HepG2 (cell line): ENCODE results near the gene STX4. TPM values are rescaled to one million over a fixed set of nuclear protein-coding genes. Genes with fewer than 3 reads are reported as not detected.

Experiments
- CBX1 ChIP-seq: IDR thresholded peaks from one replicate; pipeline ENCODE4 v1.6.1; 2016; ENCODE audit warnings: antibody characterized with exemption, low read depth
- DNMT3B ChIP-seq: conservative IDR thresholded peaks from 2 replicates; pipeline ENCODE4 v1.6.1; 2016; ENCODE audit warnings: missing biosample characterization, control low read depth
- GATAD1 ChIP-seq: IDR thresholded peaks from 2 replicates; pipeline ENCODE4 v1.6.1; 2016; ENCODE audit warnings: missing genetic modification reagents, missing compliant biosample characterization
- LCORL ChIP-seq, 2 experiments: fragments of 450-650 bp in 1 of 2; sonication (generic) in 1 of 2; formaldehyde crosslinking in 1 of 2; IDR thresholded peaks; 2 replicates each; pipeline versions ENCODE4 v1.5.0 to v1.6.1; 2017 to 2020; ENCODE audit warnings: antibody characterized with exemption in 1 of 2, missing genetic modification reagents in 1 of 2
- MAFG ChIP-seq: sonication (generic); formaldehyde crosslinking; IDR thresholded peaks from 2 replicates; pipeline ENCODE4 v1.5.1; 2020; ENCODE audit warnings: mild to moderate bottlenecking, missing genetic modification reagents
- MTF2 ChIP-seq: sonication (generic); formaldehyde crosslinking; IDR thresholded peaks from 2 replicates; pipeline ENCODE4 v1.5.0; 2020; ENCODE audit warnings: missing genetic modification reagents, borderline replicate concordance
- PHF20 ChIP-seq: sonication (generic); formaldehyde crosslinking; IDR thresholded peaks from 2 replicates; pipeline ENCODE4 v1.5.0; 2020; ENCODE audit warnings: mild to moderate bottlenecking, missing genetic modification reagents
- POGZ ChIP-seq: sonication (generic); formaldehyde crosslinking; IDR thresholded peaks from 2 replicates; pipeline ENCODE4 v1.4.0; 2020; ENCODE audit warnings: mild to moderate bottlenecking, missing genetic modification reagents
- RBFOX2 ChIP-seq: fragments of 200-400 bp; formaldehyde crosslinking; IDR thresholded peaks from 2 replicates; pipeline ENCODE4 v1.6.1; 2017; ENCODE audit warnings: low read depth, mild to moderate bottlenecking, low read length
- SIN3B ChIP-seq: fragments of 150-350 bp; IDR thresholded peaks from 2 replicates; pipeline ENCODE4 v1.6.1; 2014; ENCODE audit warnings: low read length
- SNRNP70 ChIP-seq: fragments of 200-400 bp; formaldehyde crosslinking; IDR thresholded peaks from 2 replicates; pipeline ENCODE4 v1.6.1; 2017; ENCODE audit warnings: mild to moderate bottlenecking, low read depth, low read length, moderate library complexity
- SOX6 ChIP-seq, 2 experiments: fragments of 450-650 bp in 1 of 2; sonication (generic) in 1 of 2; formaldehyde crosslinking in 1 of 2; IDR thresholded peaks; 2 replicates each; pipeline versions ENCODE4 v1.4.0 to v1.6.1; 2017 to 2020; ENCODE audit warnings: antibody characterized with exemption in 1 of 2, mild to moderate bottlenecking in 1 of 2, missing genetic modification reagents in 1 of 2
- TARDBP ChIP-seq: sonication (generic); formaldehyde crosslinking; IDR thresholded peaks from 2 replicates; pipeline ENCODE4 v1.8.0; 2022; ENCODE audit warnings: mild to moderate bottlenecking, missing genetic modification reagents
- TBX2 ChIP-seq: sonication (generic); formaldehyde crosslinking; IDR thresholded peaks from 2 replicates; pipeline ENCODE4 v1.5.0; 2020; ENCODE audit warnings: missing genetic modification reagents, mild to moderate bottlenecking, borderline replicate concordance
- ZFP82 ChIP-seq: sonication (generic); formaldehyde crosslinking; IDR thresholded peaks from 2 replicates; pipeline ENCODE4 v1.5.1; 2020; ENCODE audit warnings: mild to moderate bottlenecking, missing genetic modification reagents, borderline replicate concordance
- ZKSCAN1 ChIP-seq: fragments of 150-350 bp; IDR thresholded peaks from 2 replicates; pipeline ENCODE4 v1.6.1; 2014; ENCODE audit warnings: low read length
- ZNF234 ChIP-seq: sonication (generic); formaldehyde crosslinking; conservative IDR thresholded peaks from 2 replicates; pipeline ENCODE4 v1.5.1; 2020; ENCODE audit warnings: mild to moderate bottlenecking, missing genetic modification reagents
- ZNF75D ChIP-seq: sonication (generic); formaldehyde crosslinking; IDR thresholded peaks from 2 replicates; pipeline ENCODE4 v1.8.1; 2023; ENCODE audit warnings: missing genetic modification reagents, mild to moderate bottlenecking, borderline replicate concordance
- ZNF772 ChIP-seq: sonication (generic); formaldehyde crosslinking; IDR thresholded peaks from 2 replicates; pipeline ENCODE4 v1.5.0; 2020; ENCODE audit warnings: mild to moderate bottlenecking, missing genetic modification reagents
- polyA plus RNA-seq, 8 experiments: library from polyadenylated mRNA; depleted of rRNA in 3 of 8; stranded (reverse) in 7 of 8; unstranded in 1 of 8; fragments of >200 nt; fragmentation: Illumina TruSeq in 4 of 8; extraction: Trizol in 4 of 8; gene quantifications; 2 replicates each; pipeline versions ENCODE4 v1.2.1 to v1.2.3, GENCODE V29; 2011 to 2016; ENCODE audit warnings: low read depth in 4 of 8, missing spikeins in 1 of 8, mixed read lengths in 1 of 8; ENCODE audit not compliant: insufficient read depth in 1 of 8
- total RNA-seq, 5 experiments: library from RNA; depleted of rRNA; stranded (reverse); fragments of >200 nt; fragmentation: Illumina TruSeq; extraction: Trizol; gene quantifications; 2 replicates each; pipeline ENCODE4 v1.2.3, GENCODE V29; 2016; ENCODE audit warnings: low read depth in 1 of 5
- TF ChIP-seq, protein P1 (sequence below): sonication (generic); formaldehyde crosslinking; IDR thresholded peaks from 2 replicates; pipeline ENCODE4 v1.4.0; 2020; ENCODE audit warnings: missing genetic modification reagents
- TF ChIP-seq, protein P2 (sequence below): sonication (generic); IDR thresholded peaks from 2 replicates; pipeline ENCODE4 v1.6.1; 2016; ENCODE audit warnings: low read depth, borderline replicate concordance
- TF ChIP-seq, protein P3 (sequence below): sonication (generic); formaldehyde crosslinking; IDR thresholded peaks from 2 replicates; pipeline ENCODE4 v1.4.0; 2020; ENCODE audit warnings: missing genetic modification reagents

The STX4 gene
- total and polyA plus RNA-seq, 2 of the 13 experiments (the other 11 are each of a cell fraction or from before 2014, with no cell fraction given): 29.2 to 34.6 TPM

DNA sequence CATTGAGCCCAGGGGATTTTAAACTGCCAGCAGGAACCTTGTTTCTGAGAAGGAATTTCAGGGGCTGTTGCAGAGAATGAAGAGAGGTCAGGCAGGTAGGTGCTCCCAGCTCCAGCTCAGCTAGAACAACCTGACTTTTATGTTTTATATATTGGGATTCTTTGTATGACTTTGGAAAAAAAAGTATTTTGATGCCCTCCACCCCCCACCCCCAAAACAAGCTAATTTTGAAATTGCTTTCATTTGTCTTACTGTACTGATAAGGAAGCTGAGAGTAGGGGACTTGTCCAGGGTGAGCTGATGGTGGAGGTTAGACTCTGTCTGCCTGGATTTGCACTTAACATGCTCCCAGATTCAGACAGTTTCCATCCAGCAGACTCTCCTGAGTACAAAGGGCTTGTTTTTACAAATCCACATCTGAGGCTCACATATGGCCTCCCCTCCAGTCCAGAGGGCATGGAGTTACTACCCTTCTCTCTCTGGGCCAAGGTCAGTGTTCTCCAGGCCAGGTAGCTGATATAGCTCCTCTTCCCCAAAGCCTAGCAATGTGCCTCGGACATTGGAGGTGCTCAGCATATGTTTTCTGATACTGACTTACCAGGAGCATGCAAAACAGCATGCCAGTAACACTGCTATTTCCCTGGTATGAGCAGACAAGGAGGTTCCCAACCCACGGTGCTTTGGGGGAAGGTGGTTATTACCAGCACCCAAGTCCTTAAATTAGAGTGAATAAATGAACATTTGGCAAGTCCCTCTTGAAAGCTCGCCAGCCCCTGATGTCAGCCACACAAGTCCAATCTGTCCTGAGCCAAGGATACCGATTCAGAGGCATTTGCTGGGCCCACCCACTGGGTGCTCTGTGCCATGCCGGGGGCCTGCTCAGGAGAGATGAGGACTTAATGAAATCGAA, 34.3 kb upstream of the STX4 start (continued):
- TF ChIP-seq, protein P1, sequence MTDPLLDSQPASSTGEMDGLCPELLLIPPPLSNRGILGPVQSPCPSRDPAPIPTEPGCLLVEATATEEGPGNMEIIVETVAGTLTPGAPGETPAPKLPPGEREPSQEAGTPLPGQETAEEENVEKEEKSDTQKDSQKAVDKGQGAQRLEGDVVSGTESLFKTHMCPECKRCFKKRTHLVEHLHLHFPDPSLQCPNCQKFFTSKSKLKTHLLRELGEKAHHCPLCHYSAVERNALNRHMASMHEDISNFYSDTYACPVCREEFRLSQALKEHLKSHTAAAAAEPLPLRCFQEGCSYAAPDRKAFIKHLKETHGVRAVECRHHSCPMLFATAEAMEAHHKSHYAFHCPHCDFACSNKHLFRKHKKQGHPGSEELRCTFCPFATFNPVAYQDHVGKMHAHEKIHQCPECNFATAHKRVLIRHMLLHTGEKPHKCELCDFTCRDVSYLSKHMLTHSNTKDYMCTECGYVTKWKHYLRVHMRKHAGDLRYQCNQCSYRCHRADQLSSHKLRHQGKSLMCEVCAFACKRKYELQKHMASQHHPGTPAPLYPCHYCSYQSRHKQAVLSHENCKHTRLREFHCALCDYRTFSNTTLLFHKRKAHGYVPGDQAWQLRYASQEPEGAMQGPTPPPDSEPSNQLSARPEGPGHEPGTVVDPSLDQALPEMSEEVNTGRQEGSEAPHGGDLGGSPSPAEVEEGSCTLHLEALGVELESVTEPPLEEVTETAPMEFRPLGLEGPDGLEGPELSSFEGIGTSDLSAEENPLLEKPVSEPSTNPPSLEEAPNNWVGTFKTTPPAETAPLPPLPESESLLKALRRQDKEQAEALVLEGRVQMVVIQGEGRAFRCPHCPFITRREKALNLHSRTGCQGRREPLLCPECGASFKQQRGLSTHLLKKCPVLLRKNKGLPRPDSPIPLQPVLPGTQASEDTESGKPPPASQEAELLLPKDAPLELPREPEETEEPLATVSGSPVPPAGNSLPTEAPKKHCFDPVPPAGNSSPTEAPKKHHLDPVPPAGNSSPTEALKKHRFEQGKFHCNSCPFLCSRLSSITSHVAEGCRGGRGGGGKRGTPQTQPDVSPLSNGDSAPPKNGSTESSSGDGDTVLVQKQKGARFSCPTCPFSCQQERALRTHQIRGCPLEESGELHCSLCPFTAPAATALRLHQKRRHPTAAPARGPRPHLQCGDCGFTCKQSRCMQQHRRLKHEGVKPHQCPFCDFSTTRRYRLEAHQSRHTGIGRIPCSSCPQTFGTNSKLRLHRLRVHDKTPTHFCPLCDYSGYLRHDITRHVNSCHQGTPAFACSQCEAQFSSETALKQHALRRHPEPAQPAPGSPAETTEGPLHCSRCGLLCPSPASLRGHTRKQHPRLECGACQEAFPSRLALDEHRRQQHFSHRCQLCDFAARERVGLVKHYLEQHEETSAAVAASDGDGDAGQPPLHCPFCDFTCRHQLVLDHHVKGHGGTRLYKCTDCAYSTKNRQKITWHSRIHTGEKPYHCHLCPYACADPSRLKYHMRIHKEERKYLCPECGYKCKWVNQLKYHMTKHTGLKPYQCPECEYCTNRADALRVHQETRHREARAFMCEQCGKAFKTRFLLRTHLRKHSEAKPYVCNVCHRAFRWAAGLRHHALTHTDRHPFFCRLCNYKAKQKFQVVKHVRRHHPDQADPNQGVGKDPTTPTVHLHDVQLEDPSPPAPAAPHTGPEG: no peak
- TF ChIP-seq CBX1 (no peak), TARDBP (CRISPR knock-in tag) (0 out of 2 replicates have a peak, but pooled peaks have one; percentile 62), SOX6 (IDR thresholded peaks at IDR 0.05) (no peak), SOX6 (CRISPR knock-in tag; IDR thresholded peaks at IDR 0.05) (peak; percentile 84), SIN3B (no peak), ZNF75D (CRISPR knock-in tag) (no peak), DNMT3B (no peak), POGZ (CRISPR knock-in tag) (0 out of 2 replicates have a peak, but pooled peaks have one; percentile 65), SNRNP70 (no peak), MAFG (no peak), ZNF772 (CRISPR knock-in tag) (0 out of 2 replicates have a peak, but pooled peaks have one; percentile 50), PHF20 (CRISPR knock-in tag) (peak; percentile 52; the same call in 1 of the 2 replicates), ZFP82 (CRISPR knock-in tag) (peak; percentile 42), MTF2 (no peak), RBFOX2 (no peak), ZNF234 (CRISPR knock-in tag) (no peak), ZKSCAN1 (no peak), TBX2 (CRISPR knock-in tag) (peak; percentile 77; the same call in 1 of the 2 replicates), LCORL (IDR thresholded peaks at IDR 0.05) (no peak), LCORL (CRISPR knock-in tag; IDR thresholded peaks at IDR 0.05) (peak; percentile 72), GATAD1 (CRISPR knock-in tag) (no peak; the same call in 1 of the 2 replicates)
- TF ChIP-seq, protein P2, sequence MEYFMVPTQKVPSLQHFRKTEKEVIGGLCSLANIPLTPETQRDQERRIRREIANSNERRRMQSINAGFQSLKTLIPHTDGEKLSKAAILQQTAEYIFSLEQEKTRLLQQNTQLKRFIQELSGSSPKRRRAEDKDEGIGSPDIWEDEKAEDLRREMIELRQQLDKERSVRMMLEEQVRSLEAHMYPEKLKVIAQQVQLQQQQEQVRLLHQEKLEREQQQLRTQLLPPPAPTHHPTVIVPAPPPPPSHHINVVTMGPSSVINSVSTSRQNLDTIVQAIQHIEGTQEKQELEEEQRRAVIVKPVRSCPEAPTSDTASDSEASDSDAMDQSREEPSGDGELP: peak; percentile 77; the same call in 1 of the 2 replicates
- TF ChIP-seq, protein P3, sequence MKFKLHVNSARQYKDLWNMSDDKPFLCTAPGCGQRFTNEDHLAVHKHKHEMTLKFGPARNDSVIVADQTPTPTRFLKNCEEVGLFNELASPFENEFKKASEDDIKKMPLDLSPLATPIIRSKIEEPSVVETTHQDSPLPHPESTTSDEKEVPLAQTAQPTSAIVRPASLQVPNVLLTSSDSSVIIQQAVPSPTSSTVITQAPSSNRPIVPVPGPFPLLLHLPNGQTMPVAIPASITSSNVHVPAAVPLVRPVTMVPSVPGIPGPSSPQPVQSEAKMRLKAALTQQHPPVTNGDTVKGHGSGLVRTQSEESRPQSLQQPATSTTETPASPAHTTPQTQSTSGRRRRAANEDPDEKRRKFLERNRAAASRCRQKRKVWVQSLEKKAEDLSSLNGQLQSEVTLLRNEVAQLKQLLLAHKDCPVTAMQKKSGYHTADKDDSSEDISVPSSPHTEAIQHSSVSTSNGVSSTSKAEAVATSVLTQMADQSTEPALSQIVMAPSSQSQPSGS (CRISPR knock-in tag): no peak; the same call in 1 of the 2 replicates
